B cell (primary cell): ENCODE data around the gene WDR6. TPM values are rescaled to one million over a fixed set of nuclear protein-coding genes. Genes with fewer than 3 reads are reported as not detected.

Experiments used
- ATAC-seq: fragments of 200-7000 bp; cut with Tn5 transposase; one replicate; pipeline ENCODE4 v1.10.0; 2021; ENCODE audit warnings: low read depth, mild to moderate bottlenecking, moderate number of reproducible peaks, moderate library complexity
- CTCF ChIA-PET: fragments of 350-600 bp; sonication (Branson Sonifier 250); formaldehyde crosslinking; loops from one replicate; lab custom pipeline; 2021; ENCODE audit warnings: antibody characterized with exemption, inconsistent platforms; lab: Charles Lee
- POLR2A ChIA-PET: fragments of 350-600 bp; sonication (Branson Sonifier 250); formaldehyde crosslinking; loops from one replicate; lab custom pipeline; 2021; ENCODE audit warnings: antibody characterized with exemption; lab: Charles Lee
- DNase-seq: peaks from one replicate; pipeline ENCODE4 v3.0.0; 2013
- H2AFZ ChIP-seq: 2 replicates; pipeline ENCODE4 v1.6.1; 2012; ENCODE audit warnings: mild to moderate bottlenecking, low read depth, low read length; ENCODE audit not compliant: insufficient read depth, poor library complexity, severe bottlenecking
- H3K27ac ChIP-seq, 2 donors: 1 replicate in 1 of 2; 2 replicates in 1 of 2; pipeline ENCODE4 v1.5.1; 2012 to 2013; ENCODE audit warnings: low read length in 2 of 2, mild to moderate bottlenecking in 2 of 2, moderate library complexity in 1 of 2
- H3K27me3 ChIP-seq, 4 experiments: fragments of 200-600 bp in 1 of 4; sonication (generic) in 1 of 4; replicated peaks in 1 of 4; 1 replicate in 2 of 4; 2 replicates in 2 of 4; pipeline versions ENCODE4 v1.6.1 to v1.7.0; 2013 to 2016; ENCODE audit warnings: low read length in 3 of 4, mild to moderate bottlenecking in 2 of 4, mixed read lengths in 1 of 4, moderate library complexity in 1 of 4; ENCODE audit not compliant: insufficient read depth in 4 of 4, control insufficient read depth in 3 of 4; ENCODE audit errors: control extremely low read depth in 1 of 4
- H3K36me3 ChIP-seq, 2 experiments: replicated peaks in 1 of 2; 1 replicate in 1 of 2; 2 replicates in 1 of 2; pipeline versions ENCODE4 v1.6.1 to v1.7.1; 2013; ENCODE audit warnings: low read length in 1 of 2; ENCODE audit not compliant: insufficient read depth in 2 of 2, control insufficient read depth in 1 of 2; ENCODE audit errors: control extremely low read depth in 1 of 2, extremely low read depth in 1 of 2
- H3K4me1 ChIP-seq, 2 donors: fragments of 200-600 bp in 1 of 2; sonication (generic) in 1 of 2; 1 replicate in 1 of 2; 2 replicates in 1 of 2; pipeline versions ENCODE4 v1.5.1 to v1.6.1; 2013 to 2017; ENCODE audit warnings: low read length in 2 of 2; ENCODE audit not compliant: control insufficient read depth in 2 of 2, insufficient read depth in 2 of 2
- H3K4me2 ChIP-seq: replicated peaks from 2 replicates; pipeline ENCODE3; 2012; ENCODE audit warnings: mild to moderate bottlenecking, low read depth, low read length; ENCODE audit not compliant: poor library complexity, severe bottlenecking
- H3K4me3 ChIP-seq, 5 experiments: fragments of 200-600 bp in 1 of 5; sonication (generic) in 1 of 5; 1 replicate in 3 of 5; 2 replicates in 2 of 5; pipeline versions ENCODE4 v1.5.1 to v1.7.0; 2011 to 2016; ENCODE audit warnings: low read length in 4 of 5, mild to moderate bottlenecking in 4 of 5, low read depth in 2 of 5, control low read depth in 1 of 5, moderate library complexity in 1 of 5; ENCODE audit not compliant: insufficient read depth in 1 of 5; ENCODE audit errors: control extremely low read depth in 1 of 5, extremely low read depth in 1 of 5
- H3K79me2 ChIP-seq: fragments of 200-600 bp; sonication (generic); one replicate; pipeline ENCODE4 v1.6.0; 2016; ENCODE audit warnings: low read length; ENCODE audit not compliant: control insufficient read depth, insufficient read depth
- H3K9ac ChIP-seq: fragments of 200-600 bp; sonication (generic); 2 replicates; pipeline ENCODE4 v1.6.1; 2017; ENCODE audit warnings: mild to moderate bottlenecking, low read length, moderate library complexity
- H3K9me3 ChIP-seq, 3 donors: one replicate each; pipeline versions ENCODE4 v1.6.1 to v1.7.1; 2013; ENCODE audit warnings: low read length in 2 of 3; ENCODE audit not compliant: control insufficient read depth in 2 of 3, insufficient read depth in 1 of 3; ENCODE audit errors: control extremely low read depth in 1 of 3
- H4K20me1 ChIP-seq: 2 replicates; pipeline ENCODE4 v1.6.0; 2012; ENCODE audit warnings: mild to moderate bottlenecking, low read length; ENCODE audit not compliant: insufficient read depth, control insufficient read depth, poor library complexity, severe bottlenecking
- H3K27ac Mint-ChIP-seq: one replicate; pipeline ENCODE4 v1.8.0; 2021; ENCODE audit warnings: mixed read lengths
- H3K27me3 Mint-ChIP-seq: one replicate; pipeline ENCODE4 v1.8.0; 2021; ENCODE audit warnings: mixed read lengths
- H3K4me1 Mint-ChIP-seq: one replicate; pipeline ENCODE4 v1.8.0; 2021; ENCODE audit warnings: mixed read lengths
- H3K4me3 Mint-ChIP-seq: one replicate; pipeline ENCODE4 v1.8.0; 2021; ENCODE audit warnings: mixed read lengths
- H3K9me3 Mint-ChIP-seq: one replicate; pipeline ENCODE4 v1.8.0; 2022; ENCODE audit warnings: mixed read lengths; ENCODE audit not compliant: insufficient read depth
- CTCF ChIP-seq: fragments of 200-600 bp; IDR thresholded peaks from one replicate; pipeline ENCODE4 v1.8.0; 2022; ENCODE audit warnings: antibody characterized with exemption, mild to moderate bottlenecking
- EZH2 ChIP-seq: IDR thresholded peaks from 2 replicates; pipeline ENCODE4 v1.6.1; 2012; ENCODE audit warnings: borderline replicate concordance, low read depth, mild to moderate bottlenecking, moderate library complexity, low read length; ENCODE audit not compliant: insufficient read depth, poor library complexity, severe bottlenecking
- WGBS: methylation state at CpG from one replicate; pipeline ENCODE4 v1.1.5; 2013; ENCODE audit warnings: missing lambda C conversion rate; ENCODE audit not compliant: insufficient coverage; 5-methylcytosine and 5-hydroxymethylcytosine counted together
- intact Hi-C: fragments of 100-400 bp; cut with micrococcal nuclease; formaldehyde crosslinking; loops from one replicate; pipeline ENCODE4 v1.10.0; 2022
- polyA plus RNA-seq: library from polyadenylated mRNA; depleted of rRNA; stranded (reverse); fragments of >200 nt; gene quantifications from 2 replicates; pipeline ENCODE4 v1.2.3, GENCODE V29; 2012
- total RNA-seq, 2 donors: library from RNA; stranded (reverse); fragments of 120-200 nt in 1 of 2; gene quantifications; 1 replicate in 1 of 2; 2 replicates in 1 of 2; pipeline versions ENCODE4 v1.2.3 to v1.2.4, GENCODE V29; 2013 to 2022

WDR6 gene
- total and polyA plus RNA-seq, 2 donors (not counting 1 experiment from before 2014, with no cell fraction given): 287 to 317 TPM

GRCh38 chr3:49021813-49022687 lies 14.9 kb downstream of the WDR6 start, which contains the start of gene NDUFAF3:
TSS of gene NDUFAF3 (plus strand) at chr3:49022121. CDS start at chr3:49022145, 24 bp downstream.
- H2AFZ ChIP-seq: peak within 1 kb of the TSS; percentile 89
- H3K4me1 ChIP-seq: peaks cover 36 to 60% of the 10 kb centered on the region in 2 donors
- peak within 1 kb of the TSS; percentile 96 for H3K4me3 Mint-ChIP-seq
- H3K9me3 Mint-ChIP-seq: no peaks in the 10 kb centered on the region
- intact Hi-C loops: loop anchor here (1.0 to 10.0 kb wide), 8 partner anchors 7 to 465 kb away; partner anchors contain the start of genes ARIH2, DAG1, IMPDH2 and IP6K2
- H3K4me1 Mint-ChIP-seq: peaks cover 65% of the 10 kb centered on the region
- H3K79me2 ChIP-seq: peaks cover 45% of the 10 kb centered on the region
- DNase-seq (peak; percentile 96), ATAC-seq (peak; percentile 66)
- no peaks in the 10 kb centered on the region for H3K9me3 ChIP-seq
- H3K27ac ChIP-seq: peak within 1 kb of the TSS; percentile 96 to 98
- no peaks in the 10 kb centered on the region for H3K27me3 ChIP-seq
- ChIA-PET CTCF (interaction anchor here (0.6 to 3.7 kb wide), 14 partner anchors 10 to 318 kb away, joined by 3 to 52 read pairs (median 4); partner anchors contain the start of genes ARIH2, P4HTM, QRICH1 and USP4), POLR2A (interaction anchor here (0.5 to 6.4 kb wide), 13 partner anchors 7 to 1529 kb away, joined by 3 to 116 read pairs (median 9); partner anchors contain the start of genes ARIH2, IMPDH2, P4HTM and QRICH1)
- TF ChIP-seq EZH2 (no peak), CTCF (peak; percentile 95)
- H4K20me1 ChIP-seq: peaks cover 4% of the 10 kb centered on the region
- peak within 1 kb of the TSS; percentile 97 for H3K27ac Mint-ChIP-seq
- WGBS: under 1% methylated on average over 81 of the region's 83 CpGs
- peaks cover 0 to 36% of the 10 kb centered on the region in 2 experiments for H3K36me3 ChIP-seq
- peak within 1 kb of the TSS; percentile 66 to 92 (median 89) for H3K4me3 ChIP-seq
- peak within 1 kb of the TSS; percentile 98 for H3K4me2 ChIP-seq
- peak within 1 kb of the TSS; percentile 98 for H3K9ac ChIP-seq
- no peaks in the 10 kb centered on the region for H3K27me3 Mint-ChIP-seq
